GM21737 (cell line): ENCODE results near the gene NECTIN4.
A peak's percentile ranks its signal among the peaks of the same experiment; 100 is the strongest.
"Not testable (repeated sequence)": the region's sequence is repeated elsewhere in the genome, so short reads cannot be mapped to it uniquely, and the experiment has no call there.

Experiments used
- ATAC-seq: cut with Tn5 transposase; IDR thresholded peaks from one replicate; pipeline ENCODE4 v1.9.1; 2021; ENCODE audit warnings: mild to moderate bottlenecking, moderate library complexity; ENCODE audit not compliant: unreplicated experiment

Gene NECTIN4

GRCh38 chr1:161033751-161034150, 55.6 kb downstream of the NECTIN4 start:
- ATAC-seq, result no peak

- ATAC-seq, result no peak
Observed at GRCh38 chr1:161032409-161032808, 56.9 kb downstream of the NECTIN4 start.

GRCh38 chr1:161031874-161032273, 57.5 kb downstream of the NECTIN4 start:
- no peak for ATAC-seq

- ATAC-seq, result not testable (repeated sequence)
Observed at GRCh38 chr1:161029466-161029865, 59.9 kb downstream of the NECTIN4 start.

GRCh38 chr1:161026954-161027353, 62.4 kb downstream of the NECTIN4 start:
- ATAC-seq, result not testable (repeated sequence)

- ATAC-seq, result not testable (repeated sequence)
Observed at GRCh38 chr1:161022432-161022831, 66.9 kb downstream of the NECTIN4 start.

GRCh38 chr1:161021970-161022353, 67.4 kb downstream of the NECTIN4 start:
- ATAC-seq, result no peak

- peak; percentile 78 for ATAC-seq
Observed at GRCh38 chr1:161021165-161021969, 68.0 kb downstream of the NECTIN4 start.
